Neural cell (in vitro differentiated cells): Measurements from ENCODE around the gene FAM107B. TPM values are rescaled to one million over a fixed set of nuclear protein-coding genes. Genes with fewer than 3 reads are reported as not detected.

Experiments used
- H2AFZ ChIP-seq: fragments of 200-600, 300-800 bp; sonication (generic), shearing (Covaris generic); 2 replicates; pipeline ENCODE4 v1.6.0; 2014; ENCODE audit warnings: low read depth, mild to moderate bottlenecking, antibody characterized with exemption, low read length, moderate library complexity
- H3F3A ChIP-seq: fragments of 200-600 bp; shearing (Covaris generic); 2 replicates; pipeline ENCODE4 v1.6.1; 2016; ENCODE audit warnings: mild to moderate bottlenecking, moderate library complexity, mixed read lengths, antibody characterized with exemption, low read length; ENCODE audit not compliant: insufficient read depth, poor library complexity, severe bottlenecking
- H3K27ac ChIP-seq: fragments of 200-600, 300-800 bp; sonication (generic), shearing (Covaris generic); 2 replicates; pipeline ENCODE4 v1.5.1; 2014; ENCODE audit warnings: mild to moderate bottlenecking, low read length, moderate library complexity
- H3K27me3 ChIP-seq: fragments of 300-800, 200-600 bp; sonication (generic), shearing (Covaris generic); 2 replicates; pipeline ENCODE4 v1.6.0; 2014; ENCODE audit warnings: mild to moderate bottlenecking, low read depth, low read length, moderate library complexity; ENCODE audit not compliant: insufficient read depth
- H3K36me3 ChIP-seq: fragments of 300-800, 200-600 bp; sonication (generic), shearing (Covaris generic); 2 replicates; pipeline ENCODE4 v1.5.1; 2014; ENCODE audit warnings: mild to moderate bottlenecking, antibody characterized with exemption, low read length, moderate library complexity; ENCODE audit not compliant: insufficient read depth
- H3K4me2 ChIP-seq: fragments of 300-800, 200-600 bp; sonication (generic), shearing (Covaris generic); 2 replicates; pipeline ENCODE4 v1.6.0; 2014; ENCODE audit warnings: mild to moderate bottlenecking, low read length
- H3K4me3 ChIP-seq: fragments of 300-800, 200-600 bp; sonication (generic), shearing (Covaris generic); 2 replicates; pipeline ENCODE4 v1.5.1; 2014; ENCODE audit warnings: mild to moderate bottlenecking, low read length, moderate library complexity
- H3K79me2 ChIP-seq: fragments of 200-600 bp; shearing (Covaris generic); replicated peaks from 2 replicates; pipeline ENCODE4 v1.6.0; 2014; ENCODE audit warnings: mild to moderate bottlenecking, low read length, moderate library complexity; ENCODE audit not compliant: insufficient read depth
- H3K9ac ChIP-seq: fragments of 300-800, 200-600 bp; sonication (generic), shearing (Covaris generic); 2 replicates; pipeline ENCODE4 v1.6.1; 2016; ENCODE audit warnings: mild to moderate bottlenecking, low read length, mixed read lengths
- H3K9me2 ChIP-seq: fragments of 200-600 bp; shearing (Covaris generic); 2 replicates; pipeline ENCODE4 v1.6.1; 2016; ENCODE audit warnings: mild to moderate bottlenecking, low read length, mixed read lengths; ENCODE audit not compliant: insufficient read depth
- H3K9me3 ChIP-seq: fragments of 200-600, 300-800 bp; sonication (generic), shearing (Covaris generic); 2 replicates; pipeline ENCODE4 v1.6.1; 2016; ENCODE audit warnings: mild to moderate bottlenecking, mixed run types, low read length, moderate library complexity, mixed read lengths
- H4K20me1 ChIP-seq: fragments of 200-600 bp; shearing (Covaris generic); 2 replicates; pipeline ENCODE4 v1.6.1; 2016; ENCODE audit warnings: mild to moderate bottlenecking, mixed run types; ENCODE audit not compliant: insufficient read depth
- CTCF ChIP-seq: fragments of 450-650 bp; IDR thresholded peaks from 2 replicates; pipeline ENCODE4 v1.5.1; 2014; ENCODE audit warnings: antibody characterized with exemption, mild to moderate bottlenecking, moderate library complexity; ENCODE audit not compliant: poor library complexity, severe bottlenecking
- EP300 ChIP-seq: fragments of 450-650 bp; conservative IDR thresholded peaks from 2 replicates; pipeline ENCODE4 v1.6.1; 2014; ENCODE audit warnings: antibody characterized with exemption, mild to moderate bottlenecking, moderate library complexity; ENCODE audit not compliant: poor library complexity, severe bottlenecking
- EZH2 ChIP-seq: fragments of 200-600, 300-800 bp; shearing (Covaris generic), sonication (generic); IDR thresholded peaks from 2 replicates; pipeline ENCODE4 v1.6.1; 2014; ENCODE audit warnings: antibody characterized with exemption, low read length, borderline replicate concordance, mild to moderate bottlenecking; ENCODE audit not compliant: insufficient read depth, poor library complexity, severe bottlenecking
- MXI1 ChIP-seq: fragments of 450-650 bp; conservative IDR thresholded peaks from 2 replicates; pipeline ENCODE4 v1.6.1; 2014; ENCODE audit warnings: antibody characterized with exemption, mild to moderate bottlenecking; ENCODE audit not compliant: poor library complexity, severe bottlenecking
- POLR2AphosphoS5 ChIP-seq: IDR thresholded peaks from 2 replicates; pipeline ENCODE4 v1.6.1; 2012
- RAD21 ChIP-seq: fragments of 450-650 bp; conservative IDR thresholded peaks from 2 replicates; pipeline ENCODE4 v1.6.1; 2014; ENCODE audit warnings: antibody characterized with exemption, mild to moderate bottlenecking, moderate library complexity
- REST ChIP-seq: IDR thresholded peaks from 2 replicates; pipeline ENCODE4 v1.6.1; 2012; ENCODE audit warnings: borderline replicate concordance
- SMC3 ChIP-seq: fragments of 450-650 bp; conservative IDR thresholded peaks from 2 replicates; pipeline ENCODE4 v1.6.1; 2014; ENCODE audit warnings: antibody characterized with exemption, mild to moderate bottlenecking, moderate library complexity; ENCODE audit not compliant: poor library complexity
- polyA plus RNA-seq: library from polyadenylated mRNA; depleted of rRNA; stranded (reverse); fragments of >200 nt; gene quantifications from 2 replicates; pipeline ENCODE4 v1.2.3, GENCODE V29; 2014

FAM107B gene
- polyA plus RNA-seq, 1 donor from 2014 or later: 106 TPM

GRCh38 chr10:14574291-14574690 is 200.4 kb downstream of the FAM107B start:
- Histone ChIP-seq H3K36me3 (no peaks in the 10 kb centered on the region), H3K4me3 (no peak overlapping the region), H3K27me3 (no peaks in the 10 kb centered on the region), H3K9ac (no peak overlapping the region), H3K9me2 (no peaks in the 10 kb centered on the region), H3F3A (no peaks in the 10 kb centered on the region), H3K27ac (no peak overlapping the region), H3K9me3 (no peaks in the 10 kb centered on the region), H3K4me2 (no peak overlapping the region), H4K20me1 (no peaks in the 10 kb centered on the region), H2AFZ (no peak overlapping the region), H3K79me2 (peaks cover 73% of the 10 kb centered on the region)
- no peak for TF ChIP-seq RAD21

- no peak overlapping the region for H3K27ac ChIP-seq
Observed at GRCh38 chr10:14573666-14574261, 200.9 kb downstream of the FAM107B start.

More at GRCh38 chr10:14573666-14574261, 200.9 kb downstream of the FAM107B start:
- H3K4me2 ChIP-seq: no peak overlapping the region
- no peaks in the 10 kb centered on the region for H3K9me2 ChIP-seq
- TF ChIP-seq RAD21 (no peak), EZH2 (no peak), CTCF (no peak), EP300 (no peak), SMC3 (no peak), REST (no peak), MXI1 (no peak), POLR2AphosphoS5 (no peak)
- no peak overlapping the region for H3K4me3 ChIP-seq
- no peaks in the 10 kb centered on the region for H4K20me1 ChIP-seq
- H3F3A ChIP-seq: no peaks in the 10 kb centered on the region
- H3K36me3 ChIP-seq: no peaks in the 10 kb centered on the region
- peaks cover 69% of the 10 kb centered on the region for H3K79me2 ChIP-seq
- H3K27me3 ChIP-seq: no peaks in the 10 kb centered on the region
- H3K9ac ChIP-seq: no peak overlapping the region
- no peak overlapping the region for H2AFZ ChIP-seq
- H3K9me3 ChIP-seq: no peaks in the 10 kb centered on the region
